ENCODE measurements around the gene STAP1.

DNA sequence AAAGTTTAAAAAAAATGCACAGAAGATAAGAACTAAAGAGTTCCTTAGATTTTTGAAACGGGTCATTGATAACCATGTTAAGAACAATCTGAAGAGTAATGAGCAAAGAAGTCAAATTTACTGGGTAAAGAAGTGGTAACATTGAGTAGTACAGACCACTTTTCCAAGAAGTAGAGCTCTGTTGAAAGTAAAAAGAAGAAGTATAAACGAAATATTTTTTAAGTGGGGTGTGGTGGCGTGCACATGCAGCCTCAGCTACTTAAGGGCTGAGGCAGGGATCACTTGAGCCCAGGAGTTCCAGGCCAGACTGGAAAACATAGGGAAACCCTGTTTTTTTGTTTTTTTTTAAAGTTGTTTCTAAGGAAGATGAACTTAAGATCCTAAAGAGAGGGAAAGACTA is 74.0 kb downstream of the STAP1 start:
- TF ChIP-seq POLR2AphosphoS5 (IDR thresholded peaks at IDR 0.05; ENCODE audit: low read depth, low read length), result no peak
- TF ChIP-seq, protein P1, sequence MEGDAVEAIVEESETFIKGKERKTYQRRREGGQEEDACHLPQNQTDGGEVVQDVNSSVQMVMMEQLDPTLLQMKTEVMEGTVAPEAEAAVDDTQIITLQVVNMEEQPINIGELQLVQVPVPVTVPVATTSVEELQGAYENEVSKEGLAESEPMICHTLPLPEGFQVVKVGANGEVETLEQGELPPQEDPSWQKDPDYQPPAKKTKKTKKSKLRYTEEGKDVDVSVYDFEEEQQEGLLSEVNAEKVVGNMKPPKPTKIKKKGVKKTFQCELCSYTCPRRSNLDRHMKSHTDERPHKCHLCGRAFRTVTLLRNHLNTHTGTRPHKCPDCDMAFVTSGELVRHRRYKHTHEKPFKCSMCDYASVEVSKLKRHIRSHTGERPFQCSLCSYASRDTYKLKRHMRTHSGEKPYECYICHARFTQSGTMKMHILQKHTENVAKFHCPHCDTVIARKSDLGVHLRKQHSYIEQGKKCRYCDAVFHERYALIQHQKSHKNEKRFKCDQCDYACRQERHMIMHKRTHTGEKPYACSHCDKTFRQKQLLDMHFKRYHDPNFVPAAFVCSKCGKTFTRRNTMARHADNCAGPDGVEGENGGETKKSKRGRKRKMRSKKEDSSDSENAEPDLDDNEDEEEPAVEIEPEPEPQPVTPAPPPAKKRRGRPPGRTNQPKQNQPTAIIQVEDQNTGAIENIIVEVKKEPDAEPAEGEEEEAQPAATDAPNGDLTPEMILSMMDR (IDR thresholded peaks at IDR 0.05), result no peak

Measured in SK-N-SH (cell line).